ENCODE measurements around the gene SLC43A2. TPM values are rescaled to one million over a fixed set of nuclear protein-coding genes. Genes with fewer than 3 reads are reported as not detected.

SLC43A2 gene
- total and polyA plus RNA-seq, 2 of the 13 experiments (the other 11 are each of a cell fraction or from before 2014, with no cell fraction given) = 7.3 to 20.0 TPM

DNA sequence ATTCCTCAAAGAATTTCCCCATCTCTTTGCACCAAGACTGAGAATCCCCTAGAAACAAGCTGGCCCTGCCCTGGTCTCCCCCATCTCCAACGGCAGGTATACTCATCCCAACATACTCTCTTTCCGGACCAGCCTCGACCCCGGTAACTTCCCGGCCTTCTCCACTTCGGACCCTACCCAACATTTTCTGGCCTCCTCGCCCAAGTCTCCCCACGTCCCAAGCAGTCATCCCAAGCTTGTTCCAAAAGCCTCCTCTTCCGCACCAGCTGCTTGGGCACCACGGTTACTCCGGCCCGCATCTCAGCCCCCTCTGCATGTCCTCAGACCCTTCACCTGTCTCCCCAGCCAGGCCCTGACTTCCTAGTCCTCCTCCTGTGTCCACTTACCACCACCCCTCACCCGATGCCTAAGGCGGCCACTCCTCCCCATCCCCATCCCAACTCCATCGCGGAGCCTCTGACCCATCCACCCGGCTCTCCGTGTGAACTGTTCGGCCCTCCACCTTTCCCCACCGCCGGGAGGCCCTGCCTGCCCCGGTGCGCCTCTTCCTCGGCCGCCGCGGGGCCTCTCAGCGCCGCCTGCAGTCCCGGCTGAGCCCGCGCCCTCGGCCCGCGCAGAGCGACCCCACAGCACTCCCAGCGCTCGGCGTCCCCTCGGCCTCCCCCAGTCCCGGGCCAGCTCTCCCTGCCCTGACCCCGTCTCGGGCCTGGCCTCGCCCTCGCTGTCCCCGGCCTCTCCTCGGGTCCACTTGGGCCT, 67.0 kb downstream of the SLC43A2 start (continued):
- 0 out of 2 replicates have a peak, but pooled peaks have one; percentile 20 for TF ChIP-seq ZNF343 (CRISPR knock-in tag; IDR thresholded peaks at IDR 0.05)
- TF ChIP-seq, protein P1, sequence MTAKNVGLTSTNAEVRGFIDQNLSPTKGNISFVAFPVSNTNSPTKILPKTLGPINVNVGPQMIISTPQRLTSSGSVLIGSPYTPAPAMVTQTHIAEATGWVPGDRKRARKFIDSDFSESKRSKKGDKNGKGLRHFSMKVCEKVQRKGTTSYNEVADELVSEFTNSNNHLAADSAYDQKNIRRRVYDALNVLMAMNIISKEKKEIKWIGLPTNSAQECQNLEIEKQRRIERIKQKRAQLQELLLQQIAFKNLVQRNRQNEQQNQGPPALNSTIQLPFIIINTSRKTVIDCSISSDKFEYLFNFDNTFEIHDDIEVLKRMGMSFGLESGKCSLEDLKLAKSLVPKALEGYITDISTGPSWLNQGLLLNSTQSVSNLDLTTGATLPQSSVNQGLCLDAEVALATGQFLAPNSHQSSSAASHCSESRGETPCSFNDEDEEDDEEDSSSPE (CRISPR knock-in tag; IDR thresholded peaks at IDR 0.05) = peak; percentile 41; the same call in 1 of the 2 replicates
- TF ChIP-seq ZNF883 (CRISPR knock-in tag; IDR thresholded peaks at IDR 0.05; ENCODE audit: not compliant biosample characterization) = no peak
- no peak for TF ChIP-seq HOXA9 (CRISPR knock-in tag; IDR thresholded peaks at IDR 0.05; ENCODE audit: borderline replicate concordance)
- TF ChIP-seq, protein P2, sequence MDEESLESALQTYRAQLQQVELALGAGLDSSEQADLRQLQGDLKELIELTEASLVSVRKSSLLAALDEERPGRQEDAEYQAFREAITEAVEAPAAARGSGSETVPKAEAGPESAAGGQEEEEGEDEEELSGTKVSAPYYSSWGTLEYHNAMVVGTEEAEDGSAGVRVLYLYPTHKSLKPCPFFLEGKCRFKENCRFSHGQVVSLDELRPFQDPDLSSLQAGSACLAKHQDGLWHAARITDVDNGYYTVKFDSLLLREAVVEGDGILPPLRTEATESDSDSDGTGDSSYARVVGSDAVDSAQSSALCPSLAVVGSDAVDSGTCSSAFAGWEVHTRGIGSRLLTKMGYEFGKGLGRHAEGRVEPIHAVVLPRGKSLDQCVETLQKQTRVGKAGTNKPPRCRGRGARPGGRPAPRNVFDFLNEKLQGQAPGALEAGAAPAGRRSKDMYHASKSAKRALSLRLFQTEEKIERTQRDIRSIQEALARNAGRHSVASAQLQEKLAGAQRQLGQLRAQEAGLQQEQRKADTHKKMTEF (CRISPR knock-in tag; IDR thresholded peaks at IDR 0.05) = peak; percentile 27; the same call in 1 of the 2 replicates
- TF ChIP-seq, protein P3, sequence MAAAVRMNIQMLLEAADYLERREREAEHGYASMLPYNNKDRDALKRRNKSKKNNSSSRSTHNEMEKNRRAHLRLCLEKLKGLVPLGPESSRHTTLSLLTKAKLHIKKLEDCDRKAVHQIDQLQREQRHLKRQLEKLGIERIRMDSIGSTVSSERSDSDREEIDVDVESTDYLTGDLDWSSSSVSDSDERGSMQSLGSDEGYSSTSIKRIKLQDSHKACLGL (CRISPR knock-in tag; IDR thresholded peaks at IDR 0.05) = 0 out of 2 replicates have a peak, but pooled peaks have one; percentile 37
- peak; percentile 48 for TF ChIP-seq STAG1 (CRISPR knock-in tag; IDR thresholded peaks at IDR 0.05)
- no peak for TF ChIP-seq ZNF670 (CRISPR knock-in tag; IDR thresholded peaks at IDR 0.05; ENCODE audit: borderline replicate concordance)
- TF ChIP-seq RAD21 (CRISPR knock-in tag; IDR thresholded peaks at IDR 0.05) = peak; percentile 52
- TF ChIP-seq ZNF430 (CRISPR knock-in tag; IDR thresholded peaks at IDR 0.05) = 0 out of 2 replicates have a peak, but pooled peaks have one; percentile 39
- peak; percentile 58 for TF ChIP-seq ZNF574 (CRISPR knock-in tag; IDR thresholded peaks at IDR 0.05)
- TF ChIP-seq TBX3 (IDR thresholded peaks at IDR 0.05; ENCODE audit: borderline replicate concordance) = no peak
- no peak for TF ChIP-seq ZNF124 (CRISPR knock-in tag; IDR thresholded peaks at IDR 0.05)
- no peak for TF ChIP-seq PHF5A (CRISPR knock-in tag; IDR thresholded peaks at IDR 0.05; ENCODE audit: low read depth, unreplicated experiment)
- no peak for TF ChIP-seq NFIB (CRISPR knock-in tag; IDR thresholded peaks at IDR 0.05; ENCODE audit: borderline replicate concordance)
- TF ChIP-seq, protein P4, sequence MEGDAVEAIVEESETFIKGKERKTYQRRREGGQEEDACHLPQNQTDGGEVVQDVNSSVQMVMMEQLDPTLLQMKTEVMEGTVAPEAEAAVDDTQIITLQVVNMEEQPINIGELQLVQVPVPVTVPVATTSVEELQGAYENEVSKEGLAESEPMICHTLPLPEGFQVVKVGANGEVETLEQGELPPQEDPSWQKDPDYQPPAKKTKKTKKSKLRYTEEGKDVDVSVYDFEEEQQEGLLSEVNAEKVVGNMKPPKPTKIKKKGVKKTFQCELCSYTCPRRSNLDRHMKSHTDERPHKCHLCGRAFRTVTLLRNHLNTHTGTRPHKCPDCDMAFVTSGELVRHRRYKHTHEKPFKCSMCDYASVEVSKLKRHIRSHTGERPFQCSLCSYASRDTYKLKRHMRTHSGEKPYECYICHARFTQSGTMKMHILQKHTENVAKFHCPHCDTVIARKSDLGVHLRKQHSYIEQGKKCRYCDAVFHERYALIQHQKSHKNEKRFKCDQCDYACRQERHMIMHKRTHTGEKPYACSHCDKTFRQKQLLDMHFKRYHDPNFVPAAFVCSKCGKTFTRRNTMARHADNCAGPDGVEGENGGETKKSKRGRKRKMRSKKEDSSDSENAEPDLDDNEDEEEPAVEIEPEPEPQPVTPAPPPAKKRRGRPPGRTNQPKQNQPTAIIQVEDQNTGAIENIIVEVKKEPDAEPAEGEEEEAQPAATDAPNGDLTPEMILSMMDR (CRISPR knock-in tag; IDR thresholded peaks at IDR 0.05) = peak; percentile 51
- TF ChIP-seq ZNF225 (CRISPR knock-in tag; IDR thresholded peaks at IDR 0.05) = peak; percentile 10; the same call in 1 of the 2 replicates
- no peak; the same call in 1 of the 2 replicates for TF ChIP-seq BRD4 (CRISPR knock-in tag; IDR thresholded peaks at IDR 0.05)
- no peak for TF ChIP-seq HNF4G (IDR thresholded peaks at IDR 0.05; ENCODE audit: borderline replicate concordance, low read depth, low read length)
- no peak for TF ChIP-seq HNF4G (CRISPR knock-in tag; IDR thresholded peaks at IDR 0.05; ENCODE audit: borderline replicate concordance, low read depth)
- no peak for TF ChIP-seq NR2C2 (CRISPR knock-in tag; IDR thresholded peaks at IDR 0.05; ENCODE audit: borderline replicate concordance)
- TF ChIP-seq TCF7 (IDR thresholded peaks at IDR 0.05; ENCODE audit: low read depth) = no peak

Data from HepG2 (cell line).